GM12878 (cell line): ENCODE data around the gene TUBB1. TPM values are rescaled to one million over a fixed set of nuclear protein-coding genes. Genes with fewer than 3 reads are reported as not detected.
A peak's percentile ranks its signal among the peaks of the same experiment; 100 is the strongest.

ENCODE experiments used
- ATF7 ChIP-seq: fragments of 450-650 bp; IDR thresholded peaks from 2 replicates; pipeline ENCODE4 v1.6.1; 2016; ENCODE audit warnings: low read depth, mild to moderate bottlenecking
- BACH1 ChIP-seq: fragments of 450-650 bp; IDR thresholded peaks from 2 replicates; pipeline ENCODE4 v1.6.1; 2017; ENCODE audit warnings: mild to moderate bottlenecking, borderline replicate concordance
- BCLAF1 ChIP-seq: fragments of 450-650 bp; IDR thresholded peaks from 2 replicates; pipeline ENCODE4 v1.6.1; 2017; ENCODE audit warnings: antibody characterized with exemption, mild to moderate bottlenecking, moderate library complexity
- CEBPZ ChIP-seq: fragments of 150-350 bp; IDR thresholded peaks from 2 replicates; pipeline ENCODE4 v1.6.1; 2016; ENCODE audit warnings: low read depth, low read length
- CREB1 ChIP-seq: IDR thresholded peaks from 2 replicates; pipeline ENCODE4 v1.6.1; 2012; ENCODE audit warnings: low read depth, mild to moderate bottlenecking, inconsistent platforms
- E4F1 ChIP-seq: fragments of 450-650 bp; IDR thresholded peaks from 2 replicates; pipeline ENCODE4 v1.6.1; 2018; ENCODE audit warnings: borderline replicate concordance, mild to moderate bottlenecking; ENCODE audit not compliant: partially characterized antibody
- EED ChIP-seq: sonication (generic); IDR thresholded peaks from 2 replicates; pipeline ENCODE4 v1.6.1; 2016; ENCODE audit warnings: antibody characterized with exemption, low read depth
- GATAD2B ChIP-seq: fragments of 450-650 bp; conservative IDR thresholded peaks from 2 replicates; pipeline ENCODE4 v1.6.1; 2017; ENCODE audit warnings: low read depth, mild to moderate bottlenecking, moderate library complexity
- JUNB ChIP-seq: IDR thresholded peaks from 2 replicates; pipeline ENCODE4 v1.6.1; 2016; ENCODE audit warnings: antibody characterized with exemption, mild to moderate bottlenecking
- KDM1A ChIP-seq: fragments of 200-600 bp; sonication (generic); IDR thresholded peaks from 2 replicates; pipeline ENCODE4 v1.6.1; 2016; ENCODE audit warnings: borderline replicate concordance
- MTA2 ChIP-seq: fragments of 450-650 bp; IDR thresholded peaks from 2 replicates; pipeline ENCODE4 v1.6.1; 2016; ENCODE audit warnings: low read depth, mild to moderate bottlenecking, moderate library complexity
- MYB ChIP-seq: fragments of 150-350 bp; IDR thresholded peaks from 2 replicates; pipeline ENCODE4 v1.6.1; 2014; ENCODE audit warnings: mild to moderate bottlenecking, low read depth, low read length, borderline replicate concordance
- PBX3 ChIP-seq: IDR thresholded peaks from 2 replicates; pipeline ENCODE4 v1.6.1; 2011; ENCODE audit warnings: mild to moderate bottlenecking, low read depth, low read length, moderate library complexity; ENCODE audit not compliant: insufficient replicate concordance
- POU2F2 ChIP-seq: IDR thresholded peaks from 3 replicates; pipeline ENCODE4 v1.6.1; 2011; ENCODE audit warnings: low read depth, mild to moderate bottlenecking, low read length, borderline replicate concordance
- SP1 ChIP-seq: IDR thresholded peaks from one replicate; pipeline ENCODE4 v1.6.1; 2011; ENCODE audit warnings: low read depth, low read length
- STAT1 ChIP-seq: fragments of 450-650 bp; conservative IDR thresholded peaks from 2 replicates; pipeline ENCODE4 v1.6.1; 2014; ENCODE audit warnings: antibody characterized with exemption, mild to moderate bottlenecking
- STAT3 ChIP-seq: IDR thresholded peaks from 2 replicates; pipeline ENCODE4 v1.6.1; 2011; ENCODE audit warnings: low read depth, low read length, improper control_type of control experiment
- TAF1 ChIP-seq: IDR thresholded peaks from 2 replicates; pipeline ENCODE4 v1.6.1; 2011; ENCODE audit warnings: mild to moderate bottlenecking, low read depth, low read length, borderline replicate concordance
- USF1 ChIP-seq: IDR thresholded peaks from 2 replicates; pipeline ENCODE4 v1.6.1; 2011; ENCODE audit warnings: borderline replicate concordance, low read depth, mild to moderate bottlenecking, moderate library complexity, mixed read lengths, low read length; ENCODE audit not compliant: insufficient read depth; ENCODE audit errors: extremely low read length
- YBX1 ChIP-seq: fragments of 450-650 bp; IDR thresholded peaks from 2 replicates; pipeline ENCODE4 v1.6.1; 2016; ENCODE audit warnings: antibody characterized with exemption
- ZNF24 ChIP-seq: fragments of 450-650 bp; IDR thresholded peaks from 2 replicates; pipeline ENCODE4 v1.6.1; 2017; ENCODE audit warnings: antibody characterized with exemption, mild to moderate bottlenecking
- ZNF622 ChIP-seq: fragments of 450-650 bp; IDR thresholded peaks from 2 replicates; pipeline ENCODE4 v1.6.1; 2017; ENCODE audit warnings: mild to moderate bottlenecking, inconsistent platforms
- polyA plus RNA-seq, 11 experiments: library from polyadenylated mRNA; depleted of rRNA in 4 of 11; unstranded in 6 of 11; stranded (reverse) in 5 of 11; fragments of >200 nt; fragmentation: Nextera tagmentation in 4 of 11; fragmentation: Illumina TruSeq in 1 of 11; extraction: Ambion mirVana in 4 of 11; extraction: Trizol in 1 of 11; gene quantifications; 1 replicate in 1 of 11; 2 replicates in 10 of 11; pipeline versions ENCODE4 v1.2.1 to v1.2.3, GENCODE V29; 2011 to 2016; ENCODE audit warnings: inconsistent platforms in 2 of 11, missing spikeins in 2 of 11, low read depth in 1 of 11
- total RNA-seq, 4 experiments: library from RNA; depleted of rRNA in 3 of 4; stranded (reverse); fragments of >200 nt in 3 of 4; fragmentation: Illumina TruSeq in 1 of 4; extraction: Trizol in 1 of 4; gene quantifications; 2 replicates each; pipeline versions ENCODE4 v1.2.1 to v1.2.3, GENCODE V29; 2013 to 2021

TUBB1 gene
- total and polyA plus RNA-seq, 10 of the 15 experiments (the other 5 are each of a cell fraction or from before 2014, with no cell fraction given): 0.02 to 0.20 (median 0.06) TPM; not detected in 3

- TF ChIP-seq E4F1: no peak
- no peak for TF ChIP-seq TAF1
- TF ChIP-seq ZNF24: no peak
- no peak for TF ChIP-seq BACH1
- TF ChIP-seq KDM1A: no peak
- no peak for TF ChIP-seq MYB
- peak; percentile 17; the same call in 1 of the 2 replicates for TF ChIP-seq CREB1
- no peak for TF ChIP-seq MTA2
- TF ChIP-seq EED: peak; percentile 79
- TF ChIP-seq STAT3: no peak
- no peak for TF ChIP-seq BCLAF1
- peak; percentile 52 for TF ChIP-seq JUNB
- no peak for TF ChIP-seq ZNF622
- TF ChIP-seq PBX3: no peak
- no peak for TF ChIP-seq SP1
- no peak for TF ChIP-seq GATAD2B
- TF ChIP-seq POU2F2: no peak
- TF ChIP-seq ATF7: no peak
- TF ChIP-seq USF1: no peak
- TF ChIP-seq CEBPZ: no peak
- TF ChIP-seq STAT1: no peak
- no peak for TF ChIP-seq YBX1
These were observed 52.0 kb downstream of the TUBB1 start (continued) for GRCh38 chr20:59071216-59071615.
